NK-92 treated with Interleukin-12 subunit alpha and Interleukin-12 subunit beta, amount 100 ng/mL, for 24 hours (cell line): Measurements from ENCODE around the gene BMI1.
"Not testable (repeated sequence)": the region's sequence is repeated elsewhere in the genome, so short reads cannot be mapped to it uniquely, and the experiment has no call there.

ENCODE experiments used
- DNase-seq: peaks from one replicate; lab custom pipeline; 2025; lab: John Stamatoyannopoulos, UW

Gene BMI1

GRCh38 chr10:22320591-22321155, at the start of gene BMI1:
Gene BMI1 (plus strand): TSS chr10:22321099. CDS start chr10:22326450, 5,351 bp downstream.
- DNase-seq, result peak; percentile 45

- DNase-seq, result no peak
These were observed 49.1 kb upstream of the BMI1 start for GRCh38 chr10:22271786-22272185.

GRCh38 chr10:22278441-22278782, 42.5 kb upstream of the BMI1 start:
- no peak for DNase-seq

GRCh38 chr10:22280078-22280477, 40.8 kb upstream of the BMI1 start:
- no peak for DNase-seq

GRCh38 chr10:22285130-22285529, 35.8 kb upstream of the BMI1 start:
- DNase-seq, result no peak

- DNase-seq, result no peak
These were observed 27.0 kb upstream of the BMI1 start for GRCh38 chr10:22293747-22294404.

- DNase-seq, result no peak
These were observed 26.2 kb upstream of the BMI1 start for GRCh38 chr10:22294694-22295093.

- DNase-seq, result no peak
These were observed 19.7 kb upstream of the BMI1 start for GRCh38 chr10:22301193-22301592.

GRCh38 chr10:22303461-22303860, 17.4 kb upstream of the BMI1 start:
- no peak for DNase-seq

- no peak for DNase-seq
These were observed 15.2 kb upstream of the BMI1 start for GRCh38 chr10:22305721-22306120.

- no peak for DNase-seq
These were observed 12.5 kb upstream of the BMI1 start for GRCh38 chr10:22308390-22308789.

- no peak for DNase-seq
These were observed 11.5 kb upstream of the BMI1 start for GRCh38 chr10:22309180-22310000.

GRCh38 chr10:22310012-22310411, 10.9 kb upstream of the BMI1 start:
- DNase-seq, result not testable (repeated sequence)

GRCh38 chr10:22310928-22311327, 10.0 kb upstream of the BMI1 start:
- no peak for DNase-seq

GRCh38 chr10:22314852-22315251, 6.0 kb upstream of the BMI1 start:
- DNase-seq, result no peak

- DNase-seq, result no peak
These were observed 5.2 kb upstream of the BMI1 start for GRCh38 chr10:22315455-22316285.

GRCh38 chr10:22316286-22317075, 4.4 kb upstream of the BMI1 start, which contains the start of gene COMMD3:
Gene COMMD3 (plus strand): TSS chr10:22316388. CDS start chr10:22316418, 30 bp downstream.
- peak; percentile 53 for DNase-seq

- no peak for DNase-seq
These were observed 3.9 kb upstream of the BMI1 start for GRCh38 chr10:22317076-22317370.

GRCh38 chr10:22317771-22318565, 2.9 kb upstream of the BMI1 start:
- DNase-seq, result no peak

GRCh38 chr10:22318772-22319171, 2.1 kb upstream of the BMI1 start:
- no peak for DNase-seq

GRCh38 chr10:22319547-22319979, 1.3 kb upstream of the BMI1 start:
- no peak for DNase-seq
